ENCODE data around the gene INPP5D.

DNA sequence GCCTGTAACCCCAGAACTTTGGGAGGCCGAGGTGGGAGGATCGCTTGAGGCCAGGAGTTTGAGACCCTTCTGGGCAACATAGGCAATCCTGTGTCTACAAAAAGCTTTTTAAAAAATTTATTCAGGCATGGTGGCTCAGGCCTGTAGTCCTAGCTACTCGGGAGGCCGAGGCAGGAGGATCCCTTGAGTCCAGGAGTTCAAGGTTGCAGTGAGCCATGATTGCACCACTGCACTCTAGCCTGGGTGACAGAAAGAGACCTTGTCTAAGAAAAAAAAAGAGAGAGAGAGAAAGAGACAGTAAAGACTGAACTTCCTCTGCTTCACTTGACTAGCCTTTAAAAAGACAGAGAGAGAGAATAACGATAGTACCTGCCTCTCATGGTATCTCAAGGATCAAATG is 62.4 kb downstream of the INPP5D start:
- TF ChIP-seq, protein P1, sequence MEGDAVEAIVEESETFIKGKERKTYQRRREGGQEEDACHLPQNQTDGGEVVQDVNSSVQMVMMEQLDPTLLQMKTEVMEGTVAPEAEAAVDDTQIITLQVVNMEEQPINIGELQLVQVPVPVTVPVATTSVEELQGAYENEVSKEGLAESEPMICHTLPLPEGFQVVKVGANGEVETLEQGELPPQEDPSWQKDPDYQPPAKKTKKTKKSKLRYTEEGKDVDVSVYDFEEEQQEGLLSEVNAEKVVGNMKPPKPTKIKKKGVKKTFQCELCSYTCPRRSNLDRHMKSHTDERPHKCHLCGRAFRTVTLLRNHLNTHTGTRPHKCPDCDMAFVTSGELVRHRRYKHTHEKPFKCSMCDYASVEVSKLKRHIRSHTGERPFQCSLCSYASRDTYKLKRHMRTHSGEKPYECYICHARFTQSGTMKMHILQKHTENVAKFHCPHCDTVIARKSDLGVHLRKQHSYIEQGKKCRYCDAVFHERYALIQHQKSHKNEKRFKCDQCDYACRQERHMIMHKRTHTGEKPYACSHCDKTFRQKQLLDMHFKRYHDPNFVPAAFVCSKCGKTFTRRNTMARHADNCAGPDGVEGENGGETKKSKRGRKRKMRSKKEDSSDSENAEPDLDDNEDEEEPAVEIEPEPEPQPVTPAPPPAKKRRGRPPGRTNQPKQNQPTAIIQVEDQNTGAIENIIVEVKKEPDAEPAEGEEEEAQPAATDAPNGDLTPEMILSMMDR (IDR thresholded peaks at IDR 0.05; ENCODE audit: insufficient read depth, low read length, poor library complexity, severe bottlenecking) = no peak
- TF ChIP-seq EZH2phosphoT487 (conservative IDR thresholded peaks at IDR 0.05; ENCODE audit: low read length) = no peak

Data from SU-DHL-6 (cell line).